HG02943 (cell line): Measurements from ENCODE around the gene STK11.
A peak's percentile ranks its signal among the peaks of the same experiment; 100 is the strongest.

Experiments used
- ATAC-seq: cut with Tn5 transposase; IDR thresholded peaks from one replicate; pipeline ENCODE4 v1.9.1; 2021; ENCODE audit warnings: mild to moderate bottlenecking, low read depth, moderate library complexity; ENCODE audit not compliant: unreplicated experiment

Gene STK11

DNA sequence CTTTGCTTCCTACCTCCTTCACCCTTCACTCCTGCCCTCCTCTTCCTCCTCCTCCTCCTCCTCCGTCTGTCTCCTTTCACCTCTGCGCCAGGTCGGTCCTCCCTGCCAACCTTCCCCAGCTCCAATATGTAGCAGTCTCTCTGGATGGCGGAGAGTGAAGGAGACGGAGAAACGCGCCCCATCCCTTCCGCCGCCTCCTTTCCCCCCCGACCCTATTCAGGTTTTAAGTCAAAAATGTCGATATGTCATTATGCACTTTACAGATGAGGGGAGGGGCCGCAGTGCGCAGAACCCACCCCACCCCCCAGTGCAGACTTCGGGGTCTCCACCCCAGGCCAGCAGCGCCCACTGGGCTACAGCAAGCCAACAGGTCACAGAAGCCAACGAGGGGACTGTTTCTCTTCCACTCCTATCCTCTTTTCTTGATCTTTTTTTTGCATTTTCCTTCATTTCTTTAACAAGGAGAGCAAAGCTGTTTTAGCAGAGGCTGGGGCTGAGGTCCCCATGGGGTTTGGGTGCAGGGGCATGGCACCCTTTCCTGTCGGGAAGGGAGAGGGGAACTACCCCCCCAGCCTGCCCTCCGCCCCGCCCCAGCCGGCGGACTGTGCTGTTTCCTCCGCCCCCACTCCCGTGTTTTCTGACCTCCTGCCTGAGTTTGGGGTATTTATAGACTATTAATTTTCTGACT is 52.0 kb downstream of the STK11 start:
- ATAC-seq = no peak

- ATAC-seq = no peak
Observed at GRCh38 chr19:1258163-1258492, 52.5 kb downstream of the STK11 start.

- ATAC-seq = no peak
Observed at GRCh38 chr19:1258707-1259205, 53.2 kb downstream of the STK11 start.

DNA sequence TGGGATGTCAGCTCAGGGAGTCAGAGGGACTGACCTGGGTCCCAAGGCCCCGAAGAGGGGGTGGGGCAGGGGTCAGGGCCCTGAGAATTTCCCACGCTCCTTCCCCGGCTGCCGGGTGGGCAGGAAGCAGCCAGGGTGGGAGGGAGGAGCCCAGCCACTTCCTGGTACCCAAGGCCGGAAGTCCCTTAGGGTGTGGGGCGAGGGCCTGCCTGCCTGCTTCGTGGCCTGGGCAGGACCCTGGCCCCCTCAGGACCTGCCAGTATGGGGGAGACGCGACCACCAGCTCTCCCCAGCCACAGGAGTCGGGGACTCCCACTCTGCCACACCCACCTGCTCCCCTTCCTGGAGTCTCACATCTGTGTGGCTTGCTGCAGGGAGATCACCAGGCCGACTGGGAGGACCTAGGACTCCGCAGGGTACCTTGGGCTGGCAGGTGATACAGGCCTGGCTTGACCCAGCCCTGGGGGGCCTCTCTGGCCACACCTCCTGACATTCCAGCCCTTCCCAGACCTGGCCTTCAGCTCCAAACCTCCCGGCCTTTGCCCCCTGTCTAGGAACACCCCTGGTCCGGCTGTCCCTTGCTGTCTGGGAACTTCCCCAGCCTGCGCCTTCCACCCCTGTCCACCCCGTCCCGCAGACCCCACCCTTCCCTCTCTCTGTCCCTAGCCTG is 53.8 kb downstream of the STK11 start:
- ATAC-seq = no peak

DNA sequence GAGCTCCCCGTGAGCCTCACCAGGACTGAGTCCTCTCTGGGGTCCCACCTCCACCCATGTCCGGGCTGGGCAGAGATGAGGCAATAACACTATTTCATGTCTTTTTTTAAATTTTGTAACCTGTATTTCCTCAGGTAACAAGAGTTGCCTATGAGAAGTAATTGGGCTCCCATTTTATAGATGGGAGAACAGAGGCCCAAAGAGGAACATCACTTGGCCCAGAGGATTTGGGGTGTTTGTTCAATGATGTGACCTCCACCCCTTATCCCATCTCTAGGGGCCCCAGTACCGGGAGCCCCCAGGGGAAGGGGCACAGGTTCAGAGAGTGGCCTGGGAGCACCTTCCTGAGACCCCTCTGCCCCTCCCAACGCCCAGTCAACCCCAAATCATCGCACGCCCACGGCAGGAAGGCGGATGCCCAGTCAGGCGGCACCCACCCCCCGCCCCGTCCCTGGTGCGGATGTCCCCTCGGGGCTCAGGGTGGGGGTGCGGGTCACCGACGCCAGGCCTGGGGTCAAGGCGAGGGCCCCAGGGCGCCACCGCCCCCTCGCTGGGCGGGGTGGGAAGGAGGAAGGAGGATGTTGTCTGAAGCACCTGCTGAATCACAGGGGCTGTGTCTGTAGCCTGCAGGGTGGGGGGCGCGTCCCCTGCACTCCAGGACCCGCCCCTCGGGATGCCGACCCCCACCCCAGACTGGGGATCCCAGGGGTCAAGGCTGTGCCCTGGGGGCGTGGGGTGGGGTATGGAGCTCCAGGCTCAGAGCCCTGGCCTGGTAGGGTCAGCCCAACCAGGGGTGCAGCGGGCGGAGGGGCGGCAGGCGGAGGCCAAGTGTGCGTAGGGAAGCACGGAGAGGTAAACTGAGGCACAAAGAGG is 54.5 kb downstream of the STK11 start:
- no peak for ATAC-seq

- peak; percentile 49 for ATAC-seq
Observed at GRCh38 chr19:1260749-1261537, 55.4 kb downstream of the STK11 start.

DNA sequence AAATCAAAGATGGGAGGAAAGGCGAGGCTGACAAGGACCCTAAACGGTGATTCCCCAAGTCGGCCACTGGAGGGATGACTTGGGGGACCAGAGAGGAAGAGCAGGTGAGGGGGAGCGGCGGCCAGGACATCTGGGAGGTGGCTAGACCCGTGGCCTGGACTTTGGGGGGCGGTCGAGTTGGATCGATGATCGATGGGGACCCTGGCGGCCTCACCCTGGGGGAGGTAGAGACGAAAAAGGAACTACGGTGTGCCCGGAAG is 55.9 kb downstream of the STK11 start:
- no peak for ATAC-seq

DNA sequence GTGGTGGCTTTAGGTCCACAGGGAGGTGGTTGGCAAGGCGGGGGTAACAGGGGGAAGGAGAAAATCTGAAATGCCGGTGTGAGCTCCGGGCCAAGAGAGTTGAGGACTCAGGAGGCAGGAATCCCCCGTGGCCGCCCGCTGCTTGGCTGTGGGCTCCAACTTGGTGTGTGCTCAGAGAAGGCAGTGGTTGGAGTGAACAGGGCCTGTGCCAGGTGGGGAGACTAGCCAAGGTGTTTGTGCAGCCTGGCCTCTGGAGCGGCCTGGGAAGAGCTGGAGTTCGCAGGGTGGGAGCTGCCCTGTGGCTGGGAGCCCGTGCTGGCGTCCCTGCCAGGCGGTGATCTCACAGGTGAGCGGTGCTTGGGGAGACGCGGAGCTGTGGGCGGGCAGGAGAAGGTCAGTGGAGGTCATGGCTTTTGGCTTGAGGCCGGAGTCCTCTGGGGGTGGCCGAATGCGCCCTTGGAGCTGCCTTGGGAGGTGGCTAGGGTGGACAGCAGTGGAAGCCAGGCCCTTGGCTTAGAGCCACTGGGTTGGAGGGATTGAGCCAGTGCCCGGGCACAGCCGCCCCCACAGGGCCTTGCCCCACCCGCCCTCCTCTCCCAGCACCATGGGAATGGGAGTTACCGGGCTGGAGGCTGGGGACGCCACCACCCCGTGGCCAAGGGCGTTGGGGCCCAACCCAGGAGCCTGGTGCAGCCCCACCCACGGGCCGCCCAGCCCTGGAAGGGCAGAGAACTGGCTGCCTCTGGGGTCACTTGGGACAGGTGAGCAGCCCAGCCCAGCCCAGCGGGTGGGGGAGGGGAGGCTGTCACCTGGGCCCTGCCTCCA is 56.4 kb downstream of the STK11 start:
- ATAC-seq = no peak

DNA sequence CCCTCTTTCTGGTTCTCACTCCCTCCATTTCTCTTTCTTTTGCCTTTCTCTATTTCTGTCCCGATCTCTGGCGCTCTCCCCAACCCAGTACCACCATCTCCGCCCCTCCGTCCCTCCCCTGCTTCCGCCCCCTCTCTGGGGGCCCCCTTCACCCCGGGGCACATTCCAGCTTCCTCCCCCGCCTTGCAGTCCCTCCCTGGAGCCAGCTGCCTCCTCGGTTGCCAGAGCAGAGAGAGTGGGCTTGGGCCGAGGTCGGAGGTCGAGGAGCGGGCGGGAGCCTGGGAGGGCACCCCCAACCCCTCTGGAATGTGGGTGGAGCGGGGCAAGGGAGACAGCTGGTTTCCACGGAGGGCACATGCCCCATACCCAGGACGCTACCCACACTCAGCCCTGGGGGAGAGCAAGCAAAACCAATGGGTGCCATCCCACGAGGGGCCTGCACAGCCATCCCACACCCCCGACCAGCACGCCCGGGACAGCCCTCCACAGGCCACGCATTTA is 57.1 kb downstream of the STK11 start:
- no peak for ATAC-seq

DNA sequence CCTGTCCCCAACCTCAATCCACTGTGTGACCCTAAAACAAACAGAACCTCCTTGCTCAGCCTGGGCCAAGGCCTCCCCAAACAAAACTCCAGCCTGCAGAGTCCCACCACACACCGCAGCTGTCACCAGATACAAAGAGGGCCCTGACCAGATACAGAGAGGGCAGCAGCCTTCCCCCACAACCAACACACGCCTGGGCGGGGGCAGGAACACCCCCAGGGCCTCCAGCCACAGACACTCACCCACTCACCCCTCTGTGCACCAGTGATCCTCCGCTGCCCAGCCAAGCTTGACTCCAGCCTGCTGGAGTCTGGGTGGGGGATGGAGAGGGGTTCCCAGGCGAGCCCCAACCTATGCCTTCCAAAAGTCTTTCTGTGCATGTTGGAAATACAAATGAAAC is 57.6 kb downstream of the STK11 start:
- no peak for ATAC-seq

GRCh38 chr19:1264801-1265614 is 59.4 kb downstream of the STK11 start:
- ATAC-seq = no peak

GRCh38 chr19:1265615-1266128 is 60.1 kb downstream of the STK11 start:
- ATAC-seq = no peak

DNA sequence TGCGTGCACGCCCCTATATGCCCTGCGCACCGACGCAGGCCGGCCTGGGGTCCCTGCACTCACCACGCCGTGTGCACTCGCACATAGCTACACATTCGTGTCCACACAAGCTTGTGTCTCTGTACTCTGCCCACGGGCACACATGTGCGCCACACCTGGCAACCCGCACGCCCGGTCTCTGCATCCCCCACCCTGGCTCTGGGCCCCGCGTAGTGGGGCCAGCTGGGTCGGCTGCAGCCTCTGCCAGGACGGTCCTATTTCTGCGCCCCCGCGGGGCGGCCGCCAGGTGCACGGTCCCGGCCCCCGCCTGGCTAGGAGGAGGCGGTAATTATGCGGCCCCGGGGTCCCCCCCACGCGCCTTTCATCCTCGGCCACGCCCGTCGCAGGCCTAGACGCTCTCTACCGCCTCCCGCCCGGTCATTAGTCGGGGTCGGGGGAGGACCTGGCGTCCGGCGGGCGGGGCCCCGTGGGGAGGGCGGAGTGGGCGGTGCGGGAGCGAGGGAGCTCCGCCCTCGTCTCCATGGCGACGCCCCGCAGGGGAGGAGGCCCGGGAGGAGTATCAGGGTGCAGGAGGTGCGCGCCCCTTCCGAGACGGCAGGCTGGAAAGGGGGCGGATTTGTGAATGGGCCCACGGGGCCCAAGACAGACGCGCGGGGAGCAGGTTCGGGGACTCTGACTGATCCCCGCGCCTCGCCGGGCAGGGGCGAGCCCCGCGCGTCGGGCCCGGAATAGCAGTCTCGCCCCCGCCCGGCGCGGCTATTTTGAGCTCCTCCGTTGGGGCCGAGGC is 60.7 kb downstream of the STK11 start:
- peak; percentile 29 for ATAC-seq

DNA sequence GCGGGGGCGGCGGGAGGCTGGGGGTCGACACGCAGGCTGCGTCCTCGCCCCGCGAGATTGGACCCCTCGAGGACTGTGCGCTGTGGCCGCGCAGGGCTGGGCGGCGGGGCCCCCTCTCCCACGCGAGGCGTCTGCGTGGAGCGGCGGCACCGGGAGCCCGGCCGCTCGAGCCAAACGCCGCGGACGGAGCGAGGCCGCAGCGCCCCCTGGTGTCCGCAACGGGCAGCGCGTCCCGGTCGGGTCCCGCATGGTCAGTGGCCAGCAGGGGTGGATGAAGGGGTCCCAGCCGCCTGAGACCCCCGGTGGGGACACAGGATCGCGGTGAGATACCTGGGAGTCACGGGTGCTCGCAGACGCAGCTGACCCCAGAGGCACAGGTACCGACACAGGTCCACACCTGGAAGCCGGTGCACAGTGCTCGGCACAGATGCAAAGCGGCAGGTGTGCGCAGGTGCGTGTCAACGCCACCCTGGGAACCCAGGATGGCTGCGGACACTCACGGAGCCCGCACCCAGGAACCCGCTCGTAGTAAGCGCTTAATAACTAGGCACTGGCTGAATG is 61.4 kb downstream of the STK11 start:
- peak; percentile 21 for ATAC-seq

- ATAC-seq = no peak
Observed at GRCh38 chr19:1267477-1268225, 62.1 kb downstream of the STK11 start.

GRCh38 chr19:1268226-1269064 is 62.9 kb downstream of the STK11 start:
- no peak for ATAC-seq
